HFFc6 (cell line): ENCODE results near the gene PRKCH. TPM values are rescaled to one million over a fixed set of nuclear protein-coding genes. Genes with fewer than 3 reads are reported as not detected.
A peak's percentile ranks its signal among the peaks of the same experiment; 100 is the strongest.

ENCODE experiments used
- DNase-seq: peaks from one replicate; pipeline ENCODE4 v3.0.0-alpha.2; 2018
- H3K27ac Mint-ChIP-seq: 2 replicates; pipeline ENCODE4 v1.8.0; 2020; ENCODE audit warnings: mild to moderate bottlenecking, mixed read lengths
- H3K27me3 Mint-ChIP-seq: 2 replicates; pipeline ENCODE4 v1.8.0; 2021; ENCODE audit warnings: mild to moderate bottlenecking, moderate library complexity, mixed read lengths; ENCODE audit not compliant: insufficient read depth
- H3K36me3 Mint-ChIP-seq: 2 replicates; pipeline ENCODE4 v1.8.0; 2021; ENCODE audit warnings: low read depth, mixed read lengths
- H3K4me1 Mint-ChIP-seq: 2 replicates; pipeline ENCODE4 v1.8.0; 2020; ENCODE audit warnings: low read depth, mixed read lengths
- H3K4me3 Mint-ChIP-seq: 2 replicates; pipeline ENCODE4 v1.8.0; 2020; ENCODE audit warnings: mild to moderate bottlenecking, moderate library complexity, mixed read lengths
- H3K9me3 Mint-ChIP-seq: 2 replicates; pipeline ENCODE4 v1.8.0; 2020; ENCODE audit warnings: mild to moderate bottlenecking, mixed read lengths
- total RNA-seq, 6 experiments: library from RNA; stranded (reverse); fragmentation: NEBNext Ultra II Directional; extraction: Animal tissue kit (Norgen Biotek cat#: 25700); gene quantifications; 2 replicates in 1 of 6; 3 replicates in 5 of 6; pipeline ENCODE4 v1.2.3, GENCODE V29; 2021
- TF ChIP-seq, protein P1 (sequence below): fragments of 200-600 bp; sonication (generic); IDR thresholded peaks from 2 replicates; pipeline ENCODE4 v1.5.0; 2021; ENCODE audit warnings: antibody characterized with exemption, mild to moderate bottlenecking

Gene PRKCH
- total RNA-seq, 6 experiments from 2014 or later: 0.17 to 1.2 (median 0.35) TPM

DNA sequence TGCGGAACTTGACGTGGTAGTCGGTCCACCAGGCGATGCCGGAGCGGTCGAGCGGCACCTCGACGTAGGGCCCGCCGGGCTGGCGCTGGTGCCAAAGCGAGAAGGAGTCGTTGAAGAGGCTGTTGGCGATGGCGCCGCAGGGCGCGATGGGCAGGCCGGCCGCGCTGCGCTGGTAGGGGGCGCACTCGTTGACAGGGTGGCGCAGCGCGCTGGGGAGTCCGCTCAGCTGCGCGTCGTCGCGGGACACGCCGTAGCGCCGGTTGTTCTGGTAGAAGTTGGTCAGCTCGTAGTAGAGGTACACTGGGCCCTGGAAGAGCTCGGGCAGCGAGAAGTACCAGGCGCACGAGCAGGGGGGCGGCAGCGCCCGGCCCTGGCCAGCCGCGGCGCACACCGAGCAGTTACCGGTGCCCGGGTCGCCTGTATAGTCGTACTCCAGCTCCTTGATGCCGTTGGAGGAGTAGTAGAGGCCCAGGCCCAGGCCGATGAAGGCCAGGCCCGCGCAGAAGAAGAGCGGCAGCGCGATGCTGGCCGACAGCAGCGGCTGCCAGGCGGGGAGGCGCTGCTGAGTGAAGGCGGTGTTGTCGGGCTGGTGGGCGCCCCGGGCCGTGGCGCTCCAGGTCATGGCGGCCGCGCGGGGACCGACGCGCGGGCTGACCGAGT is 40.7 kb upstream of the PRKCH start:
- peaks cover 6% of the 10 kb centered on the region for H3K4me1 Mint-ChIP-seq
- peaks cover 3% of the 10 kb centered on the region; the same call in 1 of the 2 replicates for H3K9me3 Mint-ChIP-seq
- no peaks in the 10 kb centered on the region for H3K36me3 Mint-ChIP-seq
- no peak overlapping the region for H3K27ac Mint-ChIP-seq
- TF ChIP-seq, protein P1, sequence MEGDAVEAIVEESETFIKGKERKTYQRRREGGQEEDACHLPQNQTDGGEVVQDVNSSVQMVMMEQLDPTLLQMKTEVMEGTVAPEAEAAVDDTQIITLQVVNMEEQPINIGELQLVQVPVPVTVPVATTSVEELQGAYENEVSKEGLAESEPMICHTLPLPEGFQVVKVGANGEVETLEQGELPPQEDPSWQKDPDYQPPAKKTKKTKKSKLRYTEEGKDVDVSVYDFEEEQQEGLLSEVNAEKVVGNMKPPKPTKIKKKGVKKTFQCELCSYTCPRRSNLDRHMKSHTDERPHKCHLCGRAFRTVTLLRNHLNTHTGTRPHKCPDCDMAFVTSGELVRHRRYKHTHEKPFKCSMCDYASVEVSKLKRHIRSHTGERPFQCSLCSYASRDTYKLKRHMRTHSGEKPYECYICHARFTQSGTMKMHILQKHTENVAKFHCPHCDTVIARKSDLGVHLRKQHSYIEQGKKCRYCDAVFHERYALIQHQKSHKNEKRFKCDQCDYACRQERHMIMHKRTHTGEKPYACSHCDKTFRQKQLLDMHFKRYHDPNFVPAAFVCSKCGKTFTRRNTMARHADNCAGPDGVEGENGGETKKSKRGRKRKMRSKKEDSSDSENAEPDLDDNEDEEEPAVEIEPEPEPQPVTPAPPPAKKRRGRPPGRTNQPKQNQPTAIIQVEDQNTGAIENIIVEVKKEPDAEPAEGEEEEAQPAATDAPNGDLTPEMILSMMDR: no peak
- peaks cover 40% of the 10 kb centered on the region for H3K27me3 Mint-ChIP-seq
- H3K4me3 Mint-ChIP-seq: no peak overlapping the region
- no peak for DNase-seq

DNA sequence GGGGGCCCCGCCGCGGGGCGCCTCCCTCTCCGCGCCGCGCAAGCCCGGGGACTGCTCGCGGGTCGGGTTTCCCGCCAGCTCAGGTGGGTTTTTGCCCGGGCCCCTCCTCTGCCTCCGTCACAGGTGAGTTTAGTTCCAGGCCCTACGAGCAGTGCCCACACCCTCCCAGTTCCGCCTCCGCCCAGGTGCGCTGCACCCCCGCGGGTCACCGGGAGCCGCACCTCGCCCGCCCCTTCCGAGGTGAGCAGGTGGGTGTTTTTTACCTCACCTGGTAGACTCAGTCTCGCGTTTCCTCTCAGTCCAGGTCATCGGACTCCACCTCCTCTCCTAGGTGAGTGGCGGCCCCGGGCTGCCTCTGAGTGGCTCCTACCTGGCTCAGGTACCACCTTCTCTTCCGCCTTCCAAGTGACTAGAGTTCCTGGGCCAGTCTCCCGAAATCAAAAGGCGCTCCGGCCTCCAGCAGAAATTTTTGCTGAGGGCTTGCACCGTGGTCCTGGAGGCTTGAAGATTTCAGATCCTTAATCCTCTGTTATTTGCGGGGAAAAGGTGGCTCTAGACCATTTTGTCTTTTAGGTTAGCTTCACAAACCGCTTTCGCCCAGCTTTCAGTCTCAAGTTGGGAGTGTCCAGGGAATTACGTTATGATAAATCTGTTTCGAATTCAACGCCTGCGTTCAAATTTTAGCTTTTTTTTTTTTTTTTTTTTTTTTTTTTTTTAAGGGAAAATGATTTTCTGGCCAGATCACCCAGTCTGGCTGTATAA is 40.0 kb upstream of the PRKCH start, which contains the start of gene TMEM30B:
Gene TMEM30B (minus strand): TSS at position 153 of the 762 bp plus-strand sequence. CDS start 191 bp downstream, outside the sequence.
- no peak within 1 kb of the TSS for H3K4me3 Mint-ChIP-seq
- peaks cover 3% of the 10 kb centered on the region; the same call in 1 of the 2 replicates for H3K9me3 Mint-ChIP-seq
- H3K36me3 Mint-ChIP-seq: no peaks in the 10 kb centered on the region
- peaks cover 38% of the 10 kb centered on the region for H3K27me3 Mint-ChIP-seq
- no peak within 1 kb of the TSS for H3K27ac Mint-ChIP-seq
- no peak for DNase-seq
- peaks cover 13% of the 10 kb centered on the region for H3K4me1 Mint-ChIP-seq
- TF ChIP-seq, protein P1: no peak

DNA sequence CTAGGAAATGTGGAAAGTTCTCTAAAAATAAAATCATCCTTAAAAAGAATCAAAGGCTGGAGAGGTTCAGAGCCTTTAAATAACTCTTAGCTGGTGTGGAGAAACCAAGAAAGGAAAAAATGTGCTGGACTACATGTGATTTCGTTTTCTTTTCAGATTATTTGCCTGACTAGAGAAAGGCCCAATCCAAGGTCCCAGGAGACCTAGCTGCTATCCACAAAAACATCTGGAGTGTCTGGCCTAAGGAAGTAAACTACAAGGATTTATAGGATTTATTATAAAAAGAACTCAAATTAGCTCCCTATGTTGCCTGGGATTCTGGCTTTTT is 39.5 kb upstream of the PRKCH start:
- no peaks in the 10 kb centered on the region for H3K36me3 Mint-ChIP-seq
- no peak overlapping the region for H3K4me3 Mint-ChIP-seq
- peaks cover 38% of the 10 kb centered on the region for H3K27me3 Mint-ChIP-seq
- TF ChIP-seq, protein P1: no peak
- peaks cover 15% of the 10 kb centered on the region for H3K4me1 Mint-ChIP-seq
- DNase-seq: no peak
- peaks cover 3% of the 10 kb centered on the region; the same call in 1 of the 2 replicates for H3K9me3 Mint-ChIP-seq
- no peak overlapping the region for H3K27ac Mint-ChIP-seq

DNA sequence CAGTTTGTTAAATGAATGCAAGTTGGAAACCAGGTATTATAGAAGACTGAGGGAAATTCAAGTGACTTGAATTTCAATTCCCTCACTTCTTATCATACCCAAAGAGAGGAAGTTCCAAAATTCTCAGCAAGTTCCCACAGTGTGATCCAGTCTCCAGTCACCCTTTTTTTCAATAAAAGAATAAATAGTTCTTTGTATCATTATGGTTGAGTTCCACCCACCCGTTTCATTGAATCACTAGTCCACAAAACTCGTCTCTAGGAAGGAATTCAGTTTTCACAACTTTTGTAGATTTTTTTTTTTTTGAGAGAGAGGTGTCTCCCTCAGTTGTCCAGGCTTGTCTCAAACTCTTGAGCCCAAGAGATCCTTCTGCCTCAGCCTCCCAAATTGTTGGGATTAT is 38.6 kb upstream of the PRKCH start:
- peaks cover 3% of the 10 kb centered on the region; the same call in 1 of the 2 replicates for H3K9me3 Mint-ChIP-seq

DNA sequence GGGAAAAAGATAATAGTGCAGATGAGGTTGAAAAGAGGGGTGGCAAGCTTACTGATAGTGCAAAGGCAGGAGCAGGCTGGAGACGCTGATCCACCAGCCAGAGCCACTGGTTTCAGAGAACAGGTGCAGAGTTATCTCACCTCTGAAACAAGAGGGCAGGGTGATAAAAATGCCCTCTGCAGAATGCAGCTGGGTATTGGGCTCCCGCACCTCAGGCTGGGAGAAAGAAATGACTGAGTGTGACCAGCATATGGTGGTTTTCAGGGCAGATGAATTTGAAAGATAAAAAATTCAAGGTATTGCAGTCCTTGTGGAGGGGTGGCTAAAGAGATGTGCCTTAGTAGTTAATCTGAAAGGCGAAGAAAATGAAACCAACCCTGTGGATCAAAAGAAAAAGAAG is 37.4 kb upstream of the PRKCH start:
- no peak overlapping the region for H3K27ac Mint-ChIP-seq
- peak overlapping the region; percentile 19; the same call in 1 of the 2 replicates for H3K4me3 Mint-ChIP-seq
- H3K27me3 Mint-ChIP-seq: peaks cover 40% of the 10 kb centered on the region
- H3K36me3 Mint-ChIP-seq: no peaks in the 10 kb centered on the region
- peaks cover 15% of the 10 kb centered on the region for H3K4me1 Mint-ChIP-seq
- TF ChIP-seq, protein P1: no peak
- no peak for DNase-seq
- H3K9me3 Mint-ChIP-seq: peaks cover 3% of the 10 kb centered on the region; the same call in 1 of the 2 replicates

More for the DNA sequence above, 38.6 kb upstream of the PRKCH start:
- H3K27ac Mint-ChIP-seq: no peak overlapping the region
- no peak overlapping the region for H3K4me3 Mint-ChIP-seq
- peaks cover 15% of the 10 kb centered on the region for H3K4me1 Mint-ChIP-seq
- DNase-seq: no peak
- TF ChIP-seq, protein P1: no peak
- no peaks in the 10 kb centered on the region for H3K36me3 Mint-ChIP-seq
- peaks cover 38% of the 10 kb centered on the region for H3K27me3 Mint-ChIP-seq
